HEK293 (cell line): Measurements from ENCODE around the gene IRS1.
A peak's percentile ranks its signal among the peaks of the same experiment; 100 is the strongest.

Experiments
- CTCF ChIA-PET: fragments of 350-600 bp; formaldehyde crosslinking; extraction: SDS; loops from one replicate; lab custom pipeline; 2021; ENCODE audit warnings: antibody characterized with exemption; lab: Yijun Ruan, JAX
- POLR2A ChIA-PET: fragments of 300-600 bp; formaldehyde crosslinking; extraction: SDS; loops from one replicate; lab custom pipeline; 2020; ENCODE audit warnings: antibody characterized with exemption, inconsistent platforms; lab: Yijun Ruan, JAX
- H3K27ac ChIP-seq: fragments of 200-500 bp; sonication (Bioruptor generic); 2 replicates; pipeline ENCODE4 v1.5.1; 2014; ENCODE audit warnings: low read depth, low read length, control low read depth, inconsistent platforms; ENCODE audit errors: extremely low read depth
- H3K36me3 ChIP-seq, 2 experiments: fragments of 200-500 bp in 1 of 2; sonication (Bioruptor generic) in 1 of 2; 1 replicate in 1 of 2; 2 replicates in 1 of 2; pipeline ENCODE4 v1.5.1; 2014 to 2017; ENCODE audit warnings: inconsistent platforms in 2 of 2, low read length in 2 of 2; ENCODE audit not compliant: control insufficient read depth in 2 of 2, insufficient read depth in 1 of 2
- H3K4me1 ChIP-seq: fragments of 200-500 bp; sonication (Bioruptor generic); 2 replicates; pipeline ENCODE4 v1.5.1; 2014; ENCODE audit warnings: mild to moderate bottlenecking, low read length, inconsistent platforms; ENCODE audit not compliant: control insufficient read depth, insufficient read depth
- H3K4me3 ChIP-seq: 2 replicates; pipeline ENCODE4 v1.5.1; 2011; ENCODE audit warnings: low read depth, mild to moderate bottlenecking, control low read depth, low read length, moderate library complexity
- H3K9me3 ChIP-seq: fragments of 200-500 bp; sonication (Bioruptor generic); 2 replicates; pipeline ENCODE4 v1.5.1; 2014; ENCODE audit warnings: low read depth, low read length, inconsistent platforms; ENCODE audit not compliant: control insufficient read depth, insufficient read depth
- GLIS2 ChIP-seq: fragments of 450-650 bp; formaldehyde crosslinking; IDR thresholded peaks from 2 replicates; pipeline ENCODE4 v1.5.1; 2016; ENCODE audit warnings: missing biosample characterization, missing genetic modification characterization
- HOXD13 ChIP-seq: sonication (generic); formaldehyde crosslinking; IDR thresholded peaks from 2 replicates; pipeline ENCODE4 v1.8.0; 2022; ENCODE audit warnings: missing genetic modification reagents, borderline replicate concordance
- MZF1 ChIP-seq: fragments of 450-650 bp; formaldehyde crosslinking; IDR thresholded peaks from 2 replicates; pipeline ENCODE4 v1.5.1; 2017; ENCODE audit warnings: missing biosample characterization, missing genetic modification characterization, borderline replicate concordance
- OSR2 ChIP-seq: fragments of 450-650 bp; formaldehyde crosslinking; IDR thresholded peaks from 2 replicates; pipeline ENCODE4 v1.5.1; 2016; ENCODE audit warnings: missing biosample characterization, missing genetic modification characterization
- SETDB1 ChIP-seq: IDR thresholded peaks from one replicate; pipeline ENCODE4 v1.6.1; 2017; ENCODE audit warnings: mild to moderate bottlenecking, low read length, moderate library complexity, mixed read lengths; ENCODE audit not compliant: insufficient read length
- ZBTB1 ChIP-seq: fragments of 450-650 bp; formaldehyde crosslinking; IDR thresholded peaks from 2 replicates; pipeline ENCODE4 v1.5.1; 2016; ENCODE audit warnings: missing biosample characterization, missing genetic modification characterization
- ZBTB6 ChIP-seq: fragments of 450-650 bp; formaldehyde crosslinking; IDR thresholded peaks from 2 replicates; pipeline ENCODE4 v1.5.1; 2017; ENCODE audit warnings: missing biosample characterization, missing genetic modification characterization
- ZBTB8A ChIP-seq: fragments of 450-650 bp; formaldehyde crosslinking; IDR thresholded peaks from 2 replicates; pipeline ENCODE4 v1.5.1; 2016; ENCODE audit warnings: missing biosample characterization, missing genetic modification characterization
- ZIC2 ChIP-seq: fragments of 450-650 bp; formaldehyde crosslinking; IDR thresholded peaks from 2 replicates; pipeline ENCODE4 v1.5.1; 2016; ENCODE audit warnings: missing biosample characterization, missing genetic modification characterization
- ZNF335 ChIP-seq: fragments of 450-650 bp; formaldehyde crosslinking; conservative IDR thresholded peaks from 2 replicates; pipeline ENCODE4 v1.5.1; 2016; ENCODE audit warnings: missing biosample characterization, missing genetic modification characterization
- ZNF37A ChIP-seq: fragments of 450-650 bp; IDR thresholded peaks from 2 replicates; pipeline ENCODE4 v1.5.1; 2018; ENCODE audit warnings: missing biosample characterization, missing genetic modification characterization
- ZNF449 ChIP-seq: fragments of 450-650 bp; formaldehyde crosslinking; IDR thresholded peaks from 2 replicates; pipeline ENCODE4 v1.5.1; 2017; ENCODE audit warnings: missing biosample characterization, mild to moderate bottlenecking, missing genetic modification characterization, moderate library complexity
- ZNF626 ChIP-seq: fragments of 450-650 bp; sonication (Bioruptor Pico); formaldehyde crosslinking; IDR thresholded peaks from 2 replicates; pipeline ENCODE4 v1.5.1; 2018; ENCODE audit warnings: missing biosample characterization, missing genetic modification characterization, inconsistent platforms
- ZNF645 ChIP-seq: fragments of 450-650 bp; formaldehyde crosslinking; IDR thresholded peaks from 2 replicates; pipeline ENCODE4; 2016; ENCODE audit warnings: missing biosample characterization, missing genetic modification characterization

Gene IRS1

GRCh38 chr2:226799976-226800940, 638 bp upstream of the IRS1 start:
- ChIA-PET CTCF (interaction anchor here (0.6 to 1.8 kb wide), 16 partner anchors 19 to 1131 kb away, joined by 3 to 9 read pairs (median 4); no protein-coding TSS in a partner anchor), POLR2A (interaction anchor here (1.2 to 2.0 kb wide), 3 partner anchors 113 to 685 kb away, joined by 3 to 4 read pairs (median 3); no protein-coding TSS in a partner anchor)
- Histone ChIP-seq H3K27ac (peak overlapping the region; percentile 97; the same call in 1 of the 2 replicates), H3K36me3 (peaks cover 0 to 30% of the 10 kb centered on the region in 2 experiments; a peak in 1 of 3 replicates), H3K4me3 (peak overlapping the region; percentile 69), H3K4me1 (peaks cover 1% of the 10 kb centered on the region; the same call in 1 of the 2 replicates), H3K9me3 (no peaks in the 10 kb centered on the region)
- TF ChIP-seq ZNF626 (no peak), ZIC2 (tag by site-specific recombination) (peak; percentile 23; the same call in 1 of the 2 replicates)

GRCh38 chr2:226798422-226799210, 1.0 kb downstream of the IRS1 start:
- H3K9me3 ChIP-seq, result no peaks in the 10 kb centered on the region
- ChIA-PET CTCF (interaction anchor here (0.6 to 1.0 kb wide), 3 partner anchors 41 to 97 kb away, joined by 3 read pairs; no protein-coding TSS in a partner anchor), POLR2A (interaction anchor here (0.6 to 2.0 kb wide), 6 partner anchors 111 to 1134 kb away, joined by 3 to 4 read pairs (median 3); no protein-coding TSS in a partner anchor)
- TF ChIP-seq ZBTB8A (peak; percentile 74), ZIC2 (tag by site-specific recombination) (peak; percentile 69), ZNF37A (tag by site-specific recombination) (no peak), GLIS2 (tag by site-specific recombination) (peak; percentile 68), ZNF449 (tag by site-specific recombination) (peak; percentile 55), ZNF645 (tag by site-specific recombination) (no peak)
- peak overlapping the region; percentile 69 for H3K4me3 ChIP-seq
- peaks cover 7% of the 10 kb centered on the region; the same call in 1 of the 2 replicates for H3K4me1 ChIP-seq
- peaks cover 0 to 31% of the 10 kb centered on the region in 2 experiments; a peak in 1 of 3 replicates for H3K36me3 ChIP-seq
- peak overlapping the region; percentile 97 for H3K27ac ChIP-seq

GRCh38 chr2:226797989-226798421, 1.6 kb downstream of the IRS1 start:
- CTCF ChIA-PET, result no interaction called here
- TF ChIP-seq SETDB1 (peak; percentile 18), HOXD13 (CRISPR knock-in tag) (no peak), OSR2 (tag by site-specific recombination) (no peak), ZBTB1 (no peak), ZNF335 (tag by site-specific recombination) (no peak), MZF1 (tag by site-specific recombination) (no peak), ZBTB6 (no peak)
- Histone ChIP-seq H3K36me3 (peaks cover 0 to 31% of the 10 kb centered on the region in 2 experiments; a peak in 1 of 3 replicates), H3K4me1 (peaks cover 11% of the 10 kb centered on the region), H3K27ac (no peak overlapping the region; the same call in 1 of the 2 replicates), H3K9me3 (no peaks in the 10 kb centered on the region), H3K4me3 (no peak overlapping the region)
- POLR2A ChIA-PET, result interaction anchor here (2.0 kb wide), 1 partner anchor 321 kb away, joined by 4 read pairs; no protein-coding TSS in a partner anchor
